Calu3 (cell line): ENCODE measurements around the gene SLC38A6. TPM values are rescaled to one million over a fixed set of nuclear protein-coding genes. Genes with fewer than 3 reads are reported as not detected.
"Not testable (repeated sequence)": the region's sequence is repeated elsewhere in the genome, so short reads cannot be mapped to it uniquely, and the experiment has no call there.

Experiments used
- BruUV-seq: library from RNA; stranded (reverse); fragments of 400-500 nt; replicated peaks from 2 replicates; lab custom pipeline; 2021; lab: Mats Ljungman, UMichigan
- CTCF ChIA-PET: fragments of 300-600 bp; sonication (Branson Sonifier 250); formaldehyde crosslinking; loops from one replicate; lab custom pipeline; 2022; ENCODE audit warnings: antibody characterized with exemption; lab: Charles Lee
- DNase-seq: peaks from one replicate; pipeline ENCODE4 v3.0.0; 2022
- H3K27ac Mint-ChIP-seq: one replicate; pipeline ENCODE4 v1.8.0; 2022; ENCODE audit warnings: mixed read lengths; ENCODE audit not compliant: unreplicated experiment
- H3K27me3 Mint-ChIP-seq: one replicate; pipeline ENCODE4 v1.8.0; 2022; ENCODE audit warnings: mixed read lengths; ENCODE audit not compliant: unreplicated experiment
- H3K36me3 Mint-ChIP-seq: one replicate; pipeline ENCODE4 v1.8.0; 2022; ENCODE audit warnings: mild to moderate bottlenecking, moderate library complexity, mixed read lengths; ENCODE audit not compliant: insufficient read depth, unreplicated experiment
- H3K4me1 Mint-ChIP-seq: one replicate; pipeline ENCODE4 v1.8.0; 2022; ENCODE audit warnings: mild to moderate bottlenecking, low read depth, mixed read lengths; ENCODE audit not compliant: unreplicated experiment
- H3K4me3 Mint-ChIP-seq: one replicate; pipeline ENCODE4 v1.8.0; 2022; ENCODE audit warnings: mild to moderate bottlenecking, low read depth, moderate library complexity, mixed read lengths; ENCODE audit not compliant: unreplicated experiment
- H3K9me3 Mint-ChIP-seq: one replicate; pipeline ENCODE4 v1.8.0; 2022; ENCODE audit warnings: low read depth, mixed read lengths; ENCODE audit not compliant: unreplicated experiment
- intact Hi-C: fragments of 100-400 bp; cut with micrococcal nuclease; formaldehyde crosslinking; loops from one replicate; pipeline ENCODE4 v1.10.0; 2022; ENCODE audit not compliant: unreplicated experiment
- total RNA-seq: library from RNA; stranded (reverse); gene quantifications from 2 replicates; pipeline ENCODE4 v1.2.3, GENCODE V29; 2022
- TF ChIP-seq, protein P1 (sequence below): fragments of 200-600 bp; IDR thresholded peaks from one replicate; pipeline ENCODE4 v1.8.0; 2022; ENCODE audit warnings: antibody characterized with exemption; ENCODE audit not compliant: unreplicated experiment

The SLC38A6 gene
- total RNA-seq, 1 experiment from 2014 or later, result 9.9 TPM

DNA sequence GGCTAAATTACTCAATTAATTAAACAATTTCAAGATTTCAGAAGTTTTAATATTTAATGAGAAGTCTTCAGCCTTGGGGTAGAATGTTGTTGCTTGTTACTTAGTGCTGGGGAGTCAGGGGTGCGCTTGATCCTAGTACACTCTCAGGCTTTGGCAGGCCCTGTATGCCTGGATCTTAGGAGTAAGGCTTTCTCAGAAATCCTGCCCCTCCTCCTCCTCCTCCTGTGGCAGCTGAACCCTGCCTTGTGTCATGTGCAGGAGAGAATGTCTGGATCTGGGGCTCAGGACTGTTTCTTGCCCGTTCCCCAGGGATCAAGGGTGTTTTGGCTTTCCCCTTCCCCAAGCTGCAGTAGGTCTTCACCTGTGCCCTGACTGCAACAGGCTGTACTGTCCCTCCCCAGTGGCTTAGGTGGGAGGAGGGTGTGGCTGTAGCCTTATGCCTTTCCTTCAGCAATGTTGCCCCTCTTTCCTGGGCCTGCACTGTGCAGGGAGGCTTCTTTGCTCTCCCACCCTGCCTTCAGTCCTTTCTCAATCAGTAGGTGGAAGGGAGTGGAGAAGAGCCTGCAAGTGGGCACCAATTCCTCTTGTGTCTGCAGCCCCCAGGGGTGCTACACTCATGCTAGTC, 108.2 kb downstream of the SLC38A6 start:
- CTCF ChIA-PET, result no interaction called here
- no peaks in the 10 kb centered on the region for H3K4me1 Mint-ChIP-seq
- no peaks in the 10 kb centered on the region for H3K27me3 Mint-ChIP-seq
- peaks cover 4% of the 10 kb centered on the region for H3K9me3 Mint-ChIP-seq
- H3K4me3 Mint-ChIP-seq, result no peak overlapping the region
- TF ChIP-seq, protein P1, sequence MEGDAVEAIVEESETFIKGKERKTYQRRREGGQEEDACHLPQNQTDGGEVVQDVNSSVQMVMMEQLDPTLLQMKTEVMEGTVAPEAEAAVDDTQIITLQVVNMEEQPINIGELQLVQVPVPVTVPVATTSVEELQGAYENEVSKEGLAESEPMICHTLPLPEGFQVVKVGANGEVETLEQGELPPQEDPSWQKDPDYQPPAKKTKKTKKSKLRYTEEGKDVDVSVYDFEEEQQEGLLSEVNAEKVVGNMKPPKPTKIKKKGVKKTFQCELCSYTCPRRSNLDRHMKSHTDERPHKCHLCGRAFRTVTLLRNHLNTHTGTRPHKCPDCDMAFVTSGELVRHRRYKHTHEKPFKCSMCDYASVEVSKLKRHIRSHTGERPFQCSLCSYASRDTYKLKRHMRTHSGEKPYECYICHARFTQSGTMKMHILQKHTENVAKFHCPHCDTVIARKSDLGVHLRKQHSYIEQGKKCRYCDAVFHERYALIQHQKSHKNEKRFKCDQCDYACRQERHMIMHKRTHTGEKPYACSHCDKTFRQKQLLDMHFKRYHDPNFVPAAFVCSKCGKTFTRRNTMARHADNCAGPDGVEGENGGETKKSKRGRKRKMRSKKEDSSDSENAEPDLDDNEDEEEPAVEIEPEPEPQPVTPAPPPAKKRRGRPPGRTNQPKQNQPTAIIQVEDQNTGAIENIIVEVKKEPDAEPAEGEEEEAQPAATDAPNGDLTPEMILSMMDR, result no peak
- no peak for DNase-seq
- BruUV-seq, result no TSS peak
- intact Hi-C loops, result no loop called here
- peaks cover 2% of the 10 kb centered on the region for H3K36me3 Mint-ChIP-seq
- no peak overlapping the region for H3K27ac Mint-ChIP-seq

DNA sequence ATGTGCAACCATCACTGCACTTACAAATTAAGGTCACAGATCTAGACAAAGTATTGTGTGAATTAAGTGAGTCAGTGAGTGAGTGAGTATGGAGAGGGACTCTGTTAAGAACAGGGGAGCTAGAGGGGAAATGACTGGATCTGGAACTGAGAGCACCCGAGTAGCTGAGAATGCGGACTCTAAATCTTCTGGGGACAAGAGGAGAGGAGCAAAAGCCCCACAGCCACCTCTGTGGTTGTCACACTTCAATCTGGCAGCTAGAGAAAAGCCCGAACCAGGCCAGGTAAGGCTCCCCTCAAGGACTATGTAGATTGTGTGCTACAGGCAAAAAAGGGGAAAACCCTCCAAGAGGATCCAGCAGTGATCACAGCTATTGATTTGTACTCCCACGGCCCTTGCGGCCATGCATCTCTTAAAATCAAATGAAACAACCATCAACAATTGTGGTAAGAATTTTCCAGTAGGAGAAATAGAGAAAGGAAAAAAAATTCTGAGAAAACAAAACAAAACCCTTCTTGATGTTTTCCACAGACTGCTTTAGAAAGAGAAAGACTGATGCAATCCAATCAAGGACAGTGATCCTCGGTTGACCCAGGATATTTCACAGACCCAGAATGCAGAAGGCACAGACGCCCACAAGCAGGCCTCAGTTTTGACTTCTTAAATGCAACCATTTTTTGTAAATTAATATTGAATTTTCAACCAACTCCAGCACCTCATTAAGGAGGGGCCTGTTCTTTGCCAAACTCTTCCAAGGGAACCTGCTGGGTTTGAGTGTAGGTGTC, 109.6 kb downstream of the SLC38A6 start:
- DNase-seq, result no peak
- no peaks in the 10 kb centered on the region for H3K36me3 Mint-ChIP-seq
- BruUV-seq, result no TSS peak
- H3K4me1 Mint-ChIP-seq, result no peaks in the 10 kb centered on the region
- H3K9me3 Mint-ChIP-seq, result peaks cover 7% of the 10 kb centered on the region
- intact Hi-C loops, result no loop called here
- TF ChIP-seq, protein P1, result no peak
- H3K4me3 Mint-ChIP-seq, result no peak overlapping the region
- no peak overlapping the region for H3K27ac Mint-ChIP-seq
- CTCF ChIA-PET, result no interaction called here
- H3K27me3 Mint-ChIP-seq, result no peaks in the 10 kb centered on the region

DNA sequence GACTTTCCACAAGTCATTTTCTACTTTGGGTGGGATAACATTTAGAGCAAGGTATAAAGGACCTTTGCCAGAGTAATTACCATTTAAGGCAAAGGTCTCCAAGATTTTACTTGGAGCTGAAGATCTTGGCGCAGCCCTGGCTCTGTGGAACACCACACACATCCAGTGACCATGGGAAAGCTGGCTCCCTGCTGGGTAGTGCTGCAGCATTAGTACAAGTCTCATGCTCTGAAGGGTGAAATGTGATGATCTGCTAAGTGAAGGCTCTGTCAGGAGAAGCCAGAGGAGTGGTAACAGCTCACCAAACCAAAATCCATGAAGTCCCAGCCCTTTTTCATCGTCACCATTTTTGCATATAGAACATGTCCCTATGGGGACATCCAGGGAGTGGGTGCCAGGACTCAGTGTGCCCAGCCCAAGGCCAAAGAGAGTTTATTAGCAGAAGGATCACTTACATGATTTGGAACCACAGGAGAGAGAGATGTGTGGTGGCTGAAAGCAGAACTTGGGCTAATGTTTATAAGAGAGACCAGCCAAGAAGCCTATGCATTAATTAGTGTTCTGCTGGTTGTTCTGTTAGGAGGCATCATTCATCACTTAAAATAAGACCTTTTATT, 110.7 kb downstream of the SLC38A6 start:
- no peaks in the 10 kb centered on the region for H3K36me3 Mint-ChIP-seq
- TF ChIP-seq, protein P1, result no peak
- no peak overlapping the region for H3K27ac Mint-ChIP-seq
- CTCF ChIA-PET, result no interaction called here
- no peak overlapping the region for H3K4me3 Mint-ChIP-seq
- intact Hi-C loops, result no loop called here
- no peaks in the 10 kb centered on the region for H3K4me1 Mint-ChIP-seq
- no peaks in the 10 kb centered on the region for H3K27me3 Mint-ChIP-seq
- no TSS peak for BruUV-seq
- peaks cover 11% of the 10 kb centered on the region for H3K9me3 Mint-ChIP-seq
- no peak for DNase-seq

GRCh38 chr14:61098096-61098495, 117.1 kb downstream of the SLC38A6 start:
- H3K4me1 Mint-ChIP-seq, result peaks cover 12% of the 10 kb centered on the region
- H3K4me3 Mint-ChIP-seq, H3K36me3 Mint-ChIP-seq, DNase-seq, H3K27me3 Mint-ChIP-seq, BruUV-seq, intact Hi-C loops, H3K27ac Mint-ChIP-seq, CTCF ChIA-PET: not testable (repeated sequence)
- H3K9me3 Mint-ChIP-seq, result peaks cover 18% of the 10 kb centered on the region
